Mucosa of rectum (tissue), 2 donors: Measurements from ENCODE around the gene SBF1.
A peak's percentile ranks its signal among the peaks of the same experiment; 100 is the strongest.

Experiments
- H3K27ac ChIP-seq, 2 donors: one replicate each; pipeline ENCODE4 v1.7.0; 2013; ENCODE audit warnings: inconsistent platforms in 2 of 2, low read depth in 2 of 2, low read length in 2 of 2
- H3K27me3 ChIP-seq, 2 donors: one replicate each; pipeline ENCODE4 v1.7.0; 2013; ENCODE audit warnings: low read length in 2 of 2; ENCODE audit not compliant: control insufficient read depth in 2 of 2, insufficient read depth in 2 of 2
- H3K36me3 ChIP-seq, 2 donors: one replicate each; pipeline ENCODE4 v1.7.0; 2013; ENCODE audit warnings: low read length in 2 of 2; ENCODE audit not compliant: control insufficient read depth in 2 of 2, insufficient read depth in 2 of 2
- H3K4me1 ChIP-seq, 2 donors: one replicate each; pipeline ENCODE4 v1.7.0; 2013; ENCODE audit warnings: low read length in 2 of 2, mild to moderate bottlenecking in 1 of 2; ENCODE audit not compliant: control insufficient read depth in 2 of 2, insufficient read depth in 2 of 2
- H3K4me3 ChIP-seq, 2 donors: one replicate each; pipeline ENCODE4 v1.7.0; 2013; ENCODE audit warnings: low read length in 2 of 2
- H3K9ac ChIP-seq, 2 donors: one replicate each; pipeline ENCODE4 v1.7.0; 2013; ENCODE audit warnings: low read length in 2 of 2, low read depth in 1 of 2, mild to moderate bottlenecking in 1 of 2
- H3K9me3 ChIP-seq, 2 donors: one replicate each; pipeline ENCODE4 v1.7.0; 2013; ENCODE audit warnings: low read length in 2 of 2; ENCODE audit not compliant: control insufficient read depth in 2 of 2
- donor health status: healthy.
- donor health status: Normal muscosa, but diverticular disease.

The SBF1 gene

GRCh38 chr22:50473855-50474671 lies 772 bp downstream of the SBF1 start:
- peak overlapping the region; percentile 82 to 83 for H3K4me3 ChIP-seq
- peak overlapping the region; percentile 84 for H3K9ac ChIP-seq
- peaks cover 53 to 55% of the 10 kb centered on the region in 2 donors for H3K4me1 ChIP-seq
- H3K36me3 ChIP-seq, result peaks cover 0 to 2% of the 10 kb centered on the region in 2 donors
- H3K9me3 ChIP-seq, result no peaks in the 10 kb centered on the region
- no peaks in the 10 kb centered on the region for H3K27me3 ChIP-seq
- peak overlapping the region; percentile 65 to 72 for H3K27ac ChIP-seq

GRCh38 chr22:50473088-50473487 lies 1.7 kb downstream of the SBF1 start:
- Histone ChIP-seq H3K9me3 (no peaks in the 10 kb centered on the region), H3K4me1 (peaks cover 58 to 59% of the 10 kb centered on the region in 2 donors), H3K27ac (no peak overlapping the region), H3K9ac (peak overlapping the region in 1 of 2 donors; percentile 84), H3K27me3 (no peaks in the 10 kb centered on the region), H3K4me3 (peak overlapping the region; percentile 82 to 83), H3K36me3 (peaks cover 0 to 2% of the 10 kb centered on the region in 2 donors)

- Histone ChIP-seq H3K4me1 (peaks cover 58 to 59% of the 10 kb centered on the region in 2 donors), H3K36me3 (peaks cover 5 to 11% of the 10 kb centered on the region in 2 donors), H3K27ac (peak overlapping the region in 1 of 2 donors; percentile 95), H3K4me3 (no peak overlapping the region), H3K9ac (peak overlapping the region; percentile 49 to 56), H3K27me3 (no peaks in the 10 kb centered on the region), H3K9me3 (no peaks in the 10 kb centered on the region)
Measured at GRCh38 chr22:50471962-50472361, 2.9 kb downstream of the SBF1 start.

- H3K27me3 ChIP-seq, result no peaks in the 10 kb centered on the region
- no peaks in the 10 kb centered on the region for H3K9me3 ChIP-seq
- peaks cover 11 to 18% of the 10 kb centered on the region in 2 donors for H3K36me3 ChIP-seq
- H3K4me1 ChIP-seq, result peaks cover 58 to 59% of the 10 kb centered on the region in 2 donors
- H3K9ac ChIP-seq, result peak overlapping the region; percentile 49 to 52
- peak overlapping the region; percentile 90 to 95 for H3K27ac ChIP-seq
- no peak overlapping the region for H3K4me3 ChIP-seq
Measured at GRCh38 chr22:50471197-50471847, 3.5 kb downstream of the SBF1 start.

GRCh38 chr22:50470491-50470890 lies 4.3 kb downstream of the SBF1 start:
- peak overlapping the region; percentile 49 to 52 for H3K9ac ChIP-seq
- peak overlapping the region; percentile 90 to 95 for H3K27ac ChIP-seq
- H3K4me1 ChIP-seq, result peaks cover 57 to 58% of the 10 kb centered on the region in 2 donors
- H3K4me3 ChIP-seq, result peak overlapping the region; percentile 37 to 44
- no peaks in the 10 kb centered on the region for H3K27me3 ChIP-seq
- no peaks in the 10 kb centered on the region for H3K9me3 ChIP-seq
- H3K36me3 ChIP-seq, result peaks cover 19 to 26% of the 10 kb centered on the region in 2 donors

GRCh38 chr22:50469377-50470305 lies 5.2 kb downstream of the SBF1 start:
- peak overlapping the region; percentile 55 to 63 for H3K9ac ChIP-seq
- H3K4me3 ChIP-seq, result peak overlapping the region in 1 of 2 donors; percentile 44
- H3K4me1 ChIP-seq, result peaks cover 53 to 55% of the 10 kb centered on the region in 2 donors

GRCh38 chr22:50468626-50469025 lies 6.2 kb downstream of the SBF1 start:
- Histone ChIP-seq H3K27me3 (no peaks in the 10 kb centered on the region), H3K9me3 (no peaks in the 10 kb centered on the region), H3K36me3 (peaks cover 37 to 44% of the 10 kb centered on the region in 2 donors), H3K4me1 (peaks cover 49% of the 10 kb centered on the region in 2 donors), H3K9ac (no peak overlapping the region), H3K27ac (peak overlapping the region; percentile 90 to 95), H3K4me3 (no peak overlapping the region)

More at GRCh38 chr22:50469377-50470305, 5.2 kb downstream of the SBF1 start:
- Histone ChIP-seq H3K9me3 (no peaks in the 10 kb centered on the region), H3K27ac (peak overlapping the region; percentile 90 to 95), H3K36me3 (peaks cover 26 to 35% of the 10 kb centered on the region in 2 donors), H3K27me3 (no peaks in the 10 kb centered on the region)

- no peak overlapping the region for H3K4me3 ChIP-seq
- H3K9ac ChIP-seq, result no peak overlapping the region
- H3K36me3 ChIP-seq, result peaks cover 42 to 50% of the 10 kb centered on the region in 2 donors
- H3K27me3 ChIP-seq, result no peaks in the 10 kb centered on the region
- H3K9me3 ChIP-seq, result no peaks in the 10 kb centered on the region
- H3K27ac ChIP-seq, result peak overlapping the region in 1 of 2 donors; percentile 95
- peaks cover 41 to 42% of the 10 kb centered on the region in 2 donors for H3K4me1 ChIP-seq
Measured at GRCh38 chr22:50467773-50468440, 6.9 kb downstream of the SBF1 start.

- peaks cover 48 to 53% of the 10 kb centered on the region in 2 donors for H3K36me3 ChIP-seq
- peaks cover 36% of the 10 kb centered on the region in 2 donors for H3K4me1 ChIP-seq
- H3K9ac ChIP-seq, result no peak overlapping the region
- H3K27ac ChIP-seq, result no peak overlapping the region
- no peaks in the 10 kb centered on the region for H3K27me3 ChIP-seq
- H3K9me3 ChIP-seq, result no peaks in the 10 kb centered on the region
- no peak overlapping the region for H3K4me3 ChIP-seq
Measured at GRCh38 chr22:50467341-50467740, 7.5 kb downstream of the SBF1 start.
